Measurements from ENCODE around the gene BCL11B.

The BCL11B gene

DNA sequence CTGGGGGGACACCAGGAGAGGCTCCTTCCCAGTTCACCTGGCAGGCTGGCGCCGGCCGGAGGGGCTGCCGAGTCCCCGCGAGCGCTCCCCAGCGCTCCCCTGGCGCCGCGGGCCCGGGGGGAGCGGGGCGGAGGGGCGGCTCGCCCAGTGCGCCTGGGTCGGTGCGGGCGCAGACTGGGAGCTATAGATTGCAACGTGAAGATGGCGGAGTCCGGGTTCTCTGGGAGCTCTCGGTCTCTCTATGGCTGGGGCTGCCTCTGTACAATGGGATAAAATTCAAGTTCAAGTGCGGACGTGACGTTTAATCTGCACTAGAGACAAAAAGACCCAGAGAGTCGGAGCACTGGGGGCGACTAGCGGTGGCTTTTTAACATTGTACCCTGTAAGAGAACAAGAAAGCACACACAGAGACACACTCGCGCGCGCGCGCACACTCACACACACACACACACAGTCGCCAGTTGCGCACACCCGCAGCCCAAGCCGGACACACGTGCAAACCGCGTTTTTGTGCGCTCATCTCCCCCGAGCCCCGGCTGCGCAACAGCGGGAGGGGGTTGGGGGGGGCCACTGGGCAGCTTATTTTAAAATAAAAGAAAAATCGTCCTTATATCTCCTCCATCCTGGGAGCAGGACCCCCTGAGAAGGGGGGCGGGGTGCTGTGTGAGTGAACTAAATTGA is at the start of gene BCL11B:
Gene BCL11B (minus strand): TSS at position 247 of the 681 bp plus-strand sequence. CDS start 979 bp downstream, outside the sequence.
- peak; percentile 72 for DNase-seq (ENCODE audit: low read depth)

DNA sequence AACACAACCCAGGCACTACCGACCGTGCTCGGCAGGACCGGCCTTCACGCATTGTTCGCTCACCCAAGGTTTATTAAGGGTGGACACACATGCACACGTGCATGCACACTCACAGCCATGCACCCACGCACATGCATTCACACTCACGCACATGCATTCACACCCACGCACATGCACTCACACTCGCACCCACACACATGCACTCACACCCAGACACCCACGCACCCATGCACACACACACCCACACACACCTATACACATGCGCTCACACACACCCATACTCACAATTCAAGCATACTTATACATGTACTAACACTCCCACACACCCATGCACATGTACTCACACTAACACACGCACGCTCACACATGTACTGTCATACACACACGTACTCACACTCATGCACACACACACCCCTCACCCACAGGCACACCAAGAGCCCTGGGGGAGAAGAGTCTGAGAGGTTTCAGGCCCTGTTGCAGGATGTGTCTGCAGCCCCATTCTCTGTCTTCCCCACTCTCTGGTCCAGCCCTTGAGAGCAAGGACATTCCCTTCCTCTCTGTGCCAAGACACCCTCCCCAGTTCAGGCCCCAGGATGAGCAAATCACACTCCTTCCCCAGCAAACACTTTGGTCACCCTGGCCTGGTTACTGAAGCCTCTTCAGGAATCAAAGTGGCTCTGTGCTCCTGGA is 49.4 kb upstream of the BCL11B start:
- DNase-seq (ENCODE audit: low read depth): no peak

GRCh38 chr14:99320621-99321235 is 48.7 kb upstream of the BCL11B start:
- DNase-seq (ENCODE audit: low read depth): no peak

- peak; percentile 34 for DNase-seq (ENCODE audit: low read depth)
Observed at GRCh38 chr14:99320105-99320572, 48.1 kb upstream of the BCL11B start.

DNA sequence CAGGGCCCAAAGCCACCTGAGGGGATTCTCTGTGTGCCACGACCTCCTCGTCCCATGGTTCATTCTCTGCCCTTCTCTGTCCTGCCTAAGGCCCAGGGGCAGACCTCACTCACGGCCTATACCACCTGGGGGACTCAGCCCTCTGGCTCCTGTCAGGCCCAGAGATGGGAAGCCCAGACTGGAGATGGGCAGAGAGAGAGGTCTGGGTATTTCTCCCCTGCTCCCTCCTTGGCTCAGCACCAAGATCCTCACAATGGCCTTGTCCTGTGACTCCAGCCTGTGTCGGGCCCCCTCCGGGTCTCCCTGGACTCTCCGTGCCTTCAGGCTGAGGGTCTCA is 46.9 kb upstream of the BCL11B start:
- DNase-seq (ENCODE audit: low read depth): no peak

DNA sequence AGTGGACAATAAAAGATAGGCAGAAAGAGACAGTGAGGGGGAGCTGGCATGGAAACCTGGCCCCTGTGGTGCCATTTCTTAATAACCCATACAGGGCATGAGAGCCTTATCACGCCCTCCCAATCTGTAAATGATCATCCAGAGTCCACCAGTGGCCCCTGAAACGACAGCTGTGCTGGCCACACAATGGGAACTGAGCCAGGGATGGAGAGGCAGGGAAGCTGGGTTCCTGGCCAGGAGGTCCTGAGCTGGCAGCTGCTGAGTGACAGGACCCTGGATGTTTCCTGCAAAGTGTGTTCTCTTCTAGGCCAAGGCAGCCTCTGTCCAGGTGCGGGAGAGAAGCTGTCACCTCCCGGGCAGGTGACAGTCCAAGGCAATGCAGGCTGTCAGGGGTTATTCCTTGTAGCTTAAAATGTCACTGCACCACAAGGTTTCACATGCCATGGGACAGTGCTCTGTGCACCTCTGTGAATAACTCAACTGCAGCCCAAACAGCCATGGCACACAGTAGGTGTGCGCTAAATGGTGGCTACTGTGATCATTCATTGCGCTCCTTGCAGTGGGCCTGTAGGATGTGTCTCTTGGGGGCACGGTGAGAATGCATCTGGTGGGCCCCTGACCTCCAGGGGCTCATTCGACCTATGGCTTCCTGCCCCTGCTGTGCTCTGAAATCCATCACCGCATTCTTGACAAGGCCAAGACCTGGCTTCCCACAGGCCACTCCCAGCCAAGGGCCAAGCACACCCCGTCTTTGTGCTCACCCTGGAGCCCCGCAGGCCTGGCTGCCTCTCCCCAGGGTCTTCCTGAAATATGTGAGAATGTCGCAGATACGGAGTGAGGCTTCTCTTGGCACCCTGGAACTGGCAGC is 46.3 kb upstream of the BCL11B start:
- no peak for DNase-seq (ENCODE audit: low read depth)

DNA sequence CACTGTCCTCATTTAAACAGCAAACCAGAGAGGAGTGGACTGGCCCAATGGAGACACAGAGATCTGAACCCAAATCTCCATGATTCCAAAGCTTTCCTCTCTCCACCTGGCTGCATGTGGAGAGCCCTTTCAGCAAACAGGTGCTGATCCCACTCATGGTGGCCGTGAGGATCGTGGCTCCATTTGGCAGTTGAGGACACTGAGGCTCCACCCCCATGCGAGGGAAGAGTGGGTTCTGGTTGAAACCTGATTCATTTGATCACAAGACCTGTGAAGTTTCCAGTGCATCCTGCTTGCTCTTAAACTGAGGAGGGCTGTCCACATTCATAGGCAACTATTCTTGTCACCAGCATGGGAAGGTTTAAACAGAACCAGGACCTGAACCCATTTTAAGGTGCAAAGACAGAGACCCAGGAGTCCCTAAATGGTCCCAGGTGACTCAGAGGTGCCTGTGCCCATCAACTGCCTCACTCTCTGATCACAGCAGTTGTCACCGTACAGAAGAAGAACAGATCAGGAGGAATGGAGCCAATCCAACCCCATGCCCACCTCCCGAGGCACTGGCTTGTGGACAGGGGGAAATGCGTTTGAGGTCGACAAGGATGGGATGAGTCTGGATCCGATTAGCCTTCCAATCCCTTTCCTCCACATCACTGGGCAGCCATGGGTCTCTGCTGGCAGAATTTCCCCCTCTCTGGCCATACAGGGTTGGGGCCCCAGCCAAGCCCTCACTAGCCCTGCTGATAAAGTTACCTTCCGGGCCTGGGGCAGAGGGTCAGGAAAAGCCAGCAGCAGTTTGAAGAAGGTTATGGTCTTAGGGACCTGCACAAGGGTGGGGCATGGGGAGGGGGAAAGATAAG is 45.5 kb upstream of the BCL11B start:
- DNase-seq (ENCODE audit: low read depth): no peak

- no peak for DNase-seq (ENCODE audit: low read depth)
Observed at GRCh38 chr14:99316281-99317163, 44.5 kb upstream of the BCL11B start.

DNA sequence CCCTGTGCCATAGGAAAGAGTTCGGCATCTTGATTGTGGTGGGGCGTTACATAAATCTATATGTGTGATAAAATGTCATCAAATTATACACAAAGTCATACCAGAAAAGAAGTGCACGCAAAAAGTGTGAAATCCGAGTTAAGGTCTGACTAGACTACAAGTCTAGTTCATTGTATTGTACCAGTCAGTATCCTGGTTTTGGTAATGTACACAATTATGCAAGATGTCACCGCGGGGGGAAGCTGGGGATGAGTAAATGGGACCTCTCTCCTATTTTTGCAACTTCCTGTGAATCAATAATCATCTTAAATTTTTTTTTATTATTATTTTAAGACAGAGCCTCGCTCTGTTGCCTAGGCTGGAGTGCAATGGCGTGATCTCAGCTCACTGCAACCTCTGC is 43.2 kb upstream of the BCL11B start:
- no peak for DNase-seq (ENCODE audit: low read depth)

GRCh38 chr14:99314623-99315022 is 42.6 kb upstream of the BCL11B start:
- no peak for DNase-seq (ENCODE audit: low read depth)

- DNase-seq (ENCODE audit: low read depth): no peak
Observed at GRCh38 chr14:99313234-99313633, 41.2 kb upstream of the BCL11B start.

GRCh38 chr14:99312106-99312505 is 40.1 kb upstream of the BCL11B start:
- DNase-seq (ENCODE audit: low read depth): no peak

GRCh38 chr14:99309220-99309766 is 37.3 kb upstream of the BCL11B start:
- no peak for DNase-seq (ENCODE audit: low read depth)

GRCh38 chr14:99304208-99304607 is 32.2 kb upstream of the BCL11B start:
- no peak for DNase-seq (ENCODE audit: low read depth)

- DNase-seq (ENCODE audit: low read depth): no peak
Observed at GRCh38 chr14:99300190-99300589, 28.2 kb upstream of the BCL11B start.

- no peak for DNase-seq (ENCODE audit: low read depth)
Observed at GRCh38 chr14:99296517-99296916, 24.5 kb upstream of the BCL11B start.

DNA sequence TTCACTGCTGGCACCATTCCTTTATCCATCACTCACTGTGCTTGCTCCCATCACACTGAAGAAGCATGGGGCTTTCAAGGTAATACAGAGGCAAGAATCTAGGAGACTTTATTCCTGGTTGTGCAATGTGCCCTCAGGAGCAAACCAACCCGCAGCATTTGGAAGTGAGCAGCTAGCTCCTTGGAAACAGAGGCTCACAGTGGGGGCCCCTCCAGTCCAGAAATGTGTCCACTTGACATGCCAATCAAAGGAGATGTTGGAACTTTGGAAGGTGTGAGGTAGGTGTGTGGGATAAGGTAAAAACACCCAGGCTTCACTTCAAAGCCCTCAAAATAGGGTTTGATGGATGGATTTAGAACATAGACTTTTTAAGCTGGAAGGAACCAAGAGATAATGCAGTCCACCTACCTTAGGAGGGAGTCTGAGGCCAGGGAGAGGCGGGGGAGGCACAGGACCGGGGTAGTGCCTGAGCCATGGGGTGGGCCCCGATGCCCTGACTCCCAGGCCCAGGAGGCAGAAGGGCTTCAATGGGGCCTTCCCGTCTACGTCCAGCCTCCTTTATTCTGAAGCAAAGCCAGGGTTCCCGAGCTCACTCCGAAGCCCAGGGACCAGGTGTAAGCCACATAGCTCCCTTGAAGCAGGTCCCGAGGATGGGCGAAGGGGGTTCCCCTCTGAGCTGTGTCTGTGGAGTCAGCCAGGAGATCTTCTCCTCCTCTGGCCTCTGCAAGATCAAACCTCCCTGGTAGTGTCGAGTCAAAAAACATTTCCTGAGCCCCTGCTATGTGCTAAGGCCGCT is 17.6 kb upstream of the BCL11B start:
- DNase-seq (ENCODE audit: low read depth): no peak

DNA sequence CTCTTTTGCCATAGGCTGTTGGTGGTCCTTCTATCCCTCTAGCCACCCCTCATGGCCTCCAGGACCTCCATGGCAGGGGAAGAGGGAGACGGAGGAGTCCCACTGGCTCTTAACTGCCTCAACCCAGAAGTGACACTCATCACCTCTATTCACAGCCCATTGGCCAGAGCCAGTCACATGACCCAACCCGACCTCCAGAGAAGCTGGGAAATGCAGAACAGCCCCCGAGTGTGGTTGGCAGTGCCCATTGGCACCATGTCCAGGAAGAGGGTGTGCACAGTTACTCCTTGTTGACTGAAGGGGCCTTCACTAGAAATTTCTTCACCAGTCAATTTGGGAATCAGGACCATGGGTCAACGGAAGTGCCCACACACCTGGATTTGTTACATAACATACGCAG is 17.0 kb upstream of the BCL11B start:
- DNase-seq (ENCODE audit: low read depth): no peak

DNA sequence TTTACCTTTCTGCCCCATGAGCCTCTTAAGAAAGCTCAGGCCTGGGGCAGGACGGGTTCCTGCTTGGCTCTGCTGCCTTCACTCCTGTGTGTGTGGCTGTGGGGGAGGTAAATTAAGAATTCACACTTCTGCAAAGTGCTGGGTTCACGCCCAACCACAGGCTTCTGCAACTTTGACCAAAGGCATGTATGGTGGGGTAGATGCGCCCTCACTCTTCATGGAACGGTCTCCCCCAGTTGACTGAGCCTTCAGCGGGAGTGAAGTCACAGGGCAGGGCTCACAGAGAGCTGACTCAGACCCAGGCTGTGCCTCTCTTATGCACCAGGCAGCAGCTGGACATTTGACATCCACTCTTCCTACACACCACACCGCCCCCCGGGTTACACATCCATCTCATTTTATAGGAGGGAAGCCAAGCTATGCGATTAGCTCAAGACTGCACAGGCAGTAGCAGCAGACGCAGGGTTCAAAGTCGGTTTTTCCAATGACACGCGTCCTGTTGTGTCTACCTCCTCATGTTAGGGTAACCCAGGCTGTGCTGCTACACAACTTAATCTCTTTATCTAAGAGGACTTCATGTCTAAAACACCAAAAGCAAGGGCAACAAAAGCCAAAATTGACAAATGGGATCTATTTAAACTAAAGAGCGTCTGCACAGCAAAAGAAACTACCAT is 15.4 kb upstream of the BCL11B start:
- DNase-seq (ENCODE audit: low read depth): no peak

Measured in CMK (cell line).